Measurements from ENCODE around the gene PHACTR4.
"Not testable (repeated sequence)": the region's sequence is repeated elsewhere in the genome, so short reads cannot be mapped to it uniquely, and the experiment has no call there.

The PHACTR4 gene

DNA sequence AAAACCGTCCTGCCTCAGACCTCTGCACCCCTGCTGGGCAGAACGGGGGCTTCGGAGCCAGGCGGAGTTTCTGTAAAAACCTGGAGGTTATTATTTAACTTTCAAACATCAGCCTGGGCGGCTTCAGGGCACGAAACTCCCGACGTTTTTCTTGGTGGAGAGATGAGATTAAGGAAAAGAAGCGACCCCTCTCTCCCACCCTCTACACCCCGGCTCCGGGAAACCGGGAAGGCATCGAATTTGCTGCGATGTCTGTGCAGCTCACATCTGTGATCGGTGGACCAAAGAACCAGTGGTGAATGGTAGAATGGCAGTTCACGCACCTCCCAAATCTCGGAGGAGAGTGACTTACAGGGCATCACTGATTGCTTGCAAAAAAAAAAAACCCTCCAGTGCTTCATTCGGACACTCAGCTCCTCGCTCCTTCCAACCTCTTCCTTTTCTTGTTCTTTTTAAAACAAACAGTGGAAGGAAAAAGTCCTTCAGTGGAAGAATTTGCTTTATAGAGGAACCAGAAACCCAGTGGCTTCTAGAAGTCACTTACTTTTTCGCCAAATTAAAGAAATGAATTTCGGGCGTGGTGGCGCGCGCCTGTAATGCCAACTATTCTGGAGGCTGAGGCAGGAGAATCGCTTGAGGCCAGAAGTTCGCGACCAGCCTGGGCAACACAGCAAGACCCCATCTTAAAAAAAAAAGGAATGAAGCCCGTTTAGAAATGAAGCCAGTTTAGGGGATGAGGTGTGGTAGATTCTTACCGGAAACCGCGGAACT lies 884 bp downstream of the PHACTR4 start:
- in situ Hi-C loops (cut with MboI; ENCODE audit: low sequenced_read_pairs): no loop called here

DNA sequence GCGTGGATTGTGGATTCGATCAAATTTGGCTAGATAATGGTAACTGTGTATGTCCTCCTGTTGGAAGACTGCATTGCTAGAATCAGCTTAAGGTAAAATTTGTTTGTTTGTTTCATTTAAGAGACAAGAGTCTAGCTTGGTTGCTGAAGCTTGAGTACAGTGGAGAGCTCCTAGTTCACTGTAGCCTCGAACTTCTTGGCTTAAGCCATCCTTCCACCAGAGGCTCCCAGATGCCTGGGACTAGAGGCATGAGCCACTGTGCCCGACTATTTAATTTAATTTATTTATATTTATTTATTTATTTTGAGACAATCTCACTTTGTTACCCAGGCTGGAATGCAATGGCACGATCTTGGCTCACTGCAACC lies 1.5 kb downstream of the PHACTR4 start:
- in situ Hi-C loops (cut with MboI; ENCODE audit: low sequenced_read_pairs): no loop called here

DNA sequence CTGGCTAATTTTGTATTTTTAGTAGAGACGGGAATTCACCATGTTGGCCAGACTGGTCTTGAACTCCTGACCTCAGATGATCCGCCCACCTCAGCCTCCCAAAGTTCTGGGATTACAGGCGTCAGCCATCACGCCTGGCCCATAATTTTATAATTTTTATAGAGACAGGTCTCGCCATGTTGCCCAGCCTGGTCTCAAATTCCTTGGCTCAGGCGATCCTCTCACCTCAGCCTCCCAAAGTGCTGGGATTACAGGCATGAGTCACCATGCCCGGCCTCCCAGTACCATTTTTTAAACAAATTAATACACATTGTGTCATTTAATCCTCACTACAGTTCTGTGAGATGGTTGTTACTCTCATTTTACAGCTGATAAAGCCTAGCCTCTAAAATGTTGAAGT lies 3.9 kb downstream of the PHACTR4 start:
- in situ Hi-C loops (cut with MboI; ENCODE audit: low sequenced_read_pairs): not testable (repeated sequence)

DNA sequence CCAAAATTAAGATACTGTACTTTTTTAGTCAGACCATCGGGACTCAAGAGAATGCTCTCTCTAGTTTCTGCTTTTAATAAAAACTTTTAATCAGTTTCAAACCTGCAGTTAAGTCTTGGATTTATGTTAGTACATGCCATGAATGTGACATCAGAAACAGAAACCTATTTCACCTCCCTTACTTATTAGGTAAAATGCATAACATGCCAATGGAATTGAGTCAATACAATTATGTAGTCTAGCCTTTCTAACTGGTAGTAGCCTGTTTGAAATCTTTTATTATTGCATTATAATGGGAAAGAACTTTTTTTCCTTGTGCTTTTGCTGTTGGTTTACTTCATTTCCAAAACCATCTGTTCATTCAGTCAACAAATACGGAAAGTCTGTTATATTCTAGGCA lies 4.8 kb downstream of the PHACTR4 start:
- in situ Hi-C loops (cut with MboI; ENCODE audit: low sequenced_read_pairs): no loop called here

DNA sequence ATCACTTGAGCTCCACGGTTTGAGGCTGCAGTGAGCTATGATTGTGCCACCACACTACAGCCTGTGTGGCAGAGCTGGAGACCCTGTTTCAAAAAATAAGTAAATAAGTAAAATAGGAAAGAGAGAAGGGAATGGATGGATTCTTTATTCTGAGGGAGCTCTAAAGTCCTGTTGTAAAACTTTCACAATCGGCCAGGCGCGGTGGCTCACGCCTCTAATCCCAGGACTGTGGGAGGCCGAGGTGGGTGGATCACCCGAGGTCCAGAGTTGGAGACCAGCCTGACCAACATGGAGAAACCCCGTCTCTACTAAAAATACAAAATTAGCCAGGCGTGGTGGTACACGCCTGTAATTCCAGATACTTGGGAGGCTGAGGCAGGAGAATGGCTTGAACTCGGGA lies 6.1 kb downstream of the PHACTR4 start:
- in situ Hi-C loops (cut with MboI; ENCODE audit: low sequenced_read_pairs): not testable (repeated sequence)

DNA sequence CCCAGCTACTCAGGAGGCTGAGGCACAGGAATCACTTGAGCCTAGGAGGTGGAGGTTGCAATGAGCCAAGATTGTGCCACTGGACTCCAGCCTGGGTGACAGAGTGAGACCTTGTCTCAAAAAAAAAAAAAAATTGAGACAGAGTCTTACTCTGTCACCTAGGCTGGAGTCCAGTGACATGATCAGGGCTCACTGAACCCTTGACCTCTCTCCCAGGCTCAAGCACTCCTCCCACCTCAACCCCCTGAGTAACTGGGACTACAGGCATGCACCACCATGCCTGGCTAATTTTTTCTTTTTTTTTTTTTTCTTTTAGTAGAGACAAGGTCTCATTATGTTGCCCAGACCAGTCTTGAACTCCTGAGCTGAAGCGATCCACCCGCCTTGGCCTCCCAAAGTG lies 6.7 kb downstream of the PHACTR4 start:
- in situ Hi-C loops (cut with MboI; ENCODE audit: low sequenced_read_pairs): not testable (repeated sequence)

DNA sequence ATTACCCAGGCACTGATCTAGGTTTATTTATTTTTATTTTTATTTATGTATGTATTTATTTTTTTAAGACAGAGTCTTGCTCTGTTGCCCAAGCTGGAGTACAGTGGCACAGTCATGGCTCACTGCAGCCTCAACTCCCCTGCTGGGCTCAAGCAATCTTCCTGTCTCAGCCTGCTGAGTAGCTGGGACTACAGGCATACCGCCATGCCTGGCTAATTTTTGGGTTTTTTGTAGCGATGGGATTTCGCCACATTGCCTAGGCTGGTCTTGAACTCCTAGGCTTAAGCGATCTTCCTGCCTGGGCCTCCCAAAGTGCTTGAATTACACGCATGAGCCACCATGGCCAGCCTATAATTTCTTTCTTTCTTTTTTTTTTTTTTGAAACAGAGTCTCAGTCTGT lies 9.4 kb downstream of the PHACTR4 start:
- in situ Hi-C loops (cut with MboI; ENCODE audit: low sequenced_read_pairs): no loop called here

DNA sequence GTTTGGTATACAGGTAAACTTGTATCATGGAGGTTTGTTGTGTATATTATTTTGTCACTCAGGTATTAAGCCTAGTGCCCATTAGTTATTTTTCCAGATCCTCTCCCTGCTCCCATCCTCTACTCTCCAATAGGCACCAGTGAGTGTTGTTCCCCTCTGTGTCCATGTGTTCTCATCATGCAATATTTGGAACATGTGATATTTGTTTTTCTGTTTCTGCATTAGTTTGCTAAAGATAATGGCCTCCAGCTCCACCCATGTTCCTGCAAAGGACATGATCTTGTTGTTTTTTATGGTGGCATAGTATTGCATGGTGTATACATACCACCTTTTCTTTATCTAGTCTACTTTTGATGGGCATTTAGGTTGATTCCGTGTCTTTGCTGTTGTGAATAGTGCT lies 10.9 kb downstream of the PHACTR4 start:
- in situ Hi-C loops (cut with MboI; ENCODE audit: low sequenced_read_pairs): no loop called here

DNA sequence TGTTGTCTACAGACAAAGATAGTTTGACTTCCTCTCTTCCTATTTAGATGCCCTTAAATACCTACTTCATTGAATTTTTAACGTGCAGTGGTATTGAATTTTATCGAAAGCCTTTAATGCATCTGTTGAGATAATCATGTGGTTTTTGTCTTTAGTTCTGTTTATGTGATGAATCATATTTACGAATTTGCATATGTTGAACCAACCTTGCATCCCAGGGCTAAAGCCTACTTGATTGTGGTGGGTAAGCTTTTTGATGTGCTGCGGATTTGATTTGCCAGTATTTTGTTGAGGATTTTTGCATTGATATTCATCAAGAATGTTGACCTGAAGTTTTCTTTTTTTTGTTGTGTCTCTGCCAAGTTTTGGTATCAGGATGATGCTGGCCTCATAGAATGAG lies 14.2 kb downstream of the PHACTR4 start:
- in situ Hi-C loops (cut with MboI; ENCODE audit: low sequenced_read_pairs): not testable (repeated sequence)

DNA sequence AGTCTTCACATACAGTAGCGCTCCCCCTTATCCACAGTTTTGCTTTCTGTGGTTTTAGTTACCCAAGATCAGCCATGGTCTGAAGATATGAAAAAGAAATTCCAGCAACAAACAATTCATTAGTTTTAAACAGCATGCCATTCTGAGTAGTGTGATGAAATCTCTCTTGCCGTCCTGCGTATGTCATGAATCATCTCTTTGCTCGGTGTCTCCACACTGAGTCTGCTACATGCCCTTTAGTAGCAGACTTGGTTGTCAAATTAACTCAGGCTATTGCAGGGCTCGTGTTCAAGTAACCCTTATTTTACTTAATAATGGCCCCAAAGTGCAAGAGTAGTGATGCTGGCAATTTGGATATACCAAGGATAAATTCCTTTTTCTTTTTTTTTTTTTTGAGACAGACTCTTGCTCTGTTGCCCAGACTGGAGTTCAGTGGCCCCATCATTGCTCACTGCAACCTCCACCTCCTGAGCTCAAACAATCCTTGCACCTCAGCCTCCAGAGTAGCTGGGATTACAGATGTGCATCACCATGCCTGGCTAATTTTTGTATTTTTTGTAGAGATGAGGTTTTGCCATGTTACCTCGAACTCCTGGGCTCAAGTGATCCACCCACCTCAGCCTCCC lies 22.6 kb downstream of the PHACTR4 start:
- in situ Hi-C loops (cut with MboI; ENCODE audit: low sequenced_read_pairs): no loop called here

DNA sequence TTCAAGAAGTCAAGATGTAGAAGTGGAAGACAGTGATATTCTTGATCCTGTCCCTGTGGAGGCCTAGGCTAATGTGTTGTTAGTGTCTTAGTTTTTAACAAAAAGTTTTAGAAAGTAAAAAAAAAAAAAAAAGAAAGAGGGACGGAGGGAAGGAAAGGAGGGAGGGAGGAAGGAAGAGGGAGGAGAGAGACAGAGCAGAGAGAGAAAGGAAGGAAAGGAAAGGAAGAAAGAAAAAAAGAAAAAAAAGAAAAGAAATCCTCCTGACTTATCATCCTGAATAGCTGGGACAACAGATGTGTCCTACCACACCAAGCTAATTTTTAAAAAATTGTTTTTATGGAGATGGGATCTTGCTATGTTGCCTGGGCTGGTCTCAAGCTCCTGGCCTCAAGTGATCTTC lies 24.6 kb downstream of the PHACTR4 start:
- in situ Hi-C loops (cut with MboI; ENCODE audit: low sequenced_read_pairs): no loop called here

DNA sequence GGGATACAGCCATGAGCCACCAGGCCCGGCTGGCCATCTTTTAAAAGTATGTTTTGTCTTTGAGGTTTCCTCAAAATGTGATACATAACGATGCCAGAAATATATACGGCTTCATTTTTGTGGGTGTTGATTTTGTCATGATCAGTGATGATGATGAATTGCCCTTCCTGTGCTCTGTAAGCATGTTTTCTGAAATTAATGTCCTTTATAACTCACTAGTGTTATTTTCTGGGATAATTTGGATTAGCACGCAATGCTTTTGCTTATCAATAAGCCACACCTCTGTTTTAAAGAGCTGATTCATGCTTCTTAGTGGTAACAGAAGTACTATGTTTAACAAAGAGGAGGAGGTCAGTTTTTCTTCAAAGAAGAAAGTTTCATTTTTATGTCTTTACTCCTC lies 25.6 kb downstream of the PHACTR4 start:
- in situ Hi-C loops (cut with MboI; ENCODE audit: low sequenced_read_pairs): no loop called here

DNA sequence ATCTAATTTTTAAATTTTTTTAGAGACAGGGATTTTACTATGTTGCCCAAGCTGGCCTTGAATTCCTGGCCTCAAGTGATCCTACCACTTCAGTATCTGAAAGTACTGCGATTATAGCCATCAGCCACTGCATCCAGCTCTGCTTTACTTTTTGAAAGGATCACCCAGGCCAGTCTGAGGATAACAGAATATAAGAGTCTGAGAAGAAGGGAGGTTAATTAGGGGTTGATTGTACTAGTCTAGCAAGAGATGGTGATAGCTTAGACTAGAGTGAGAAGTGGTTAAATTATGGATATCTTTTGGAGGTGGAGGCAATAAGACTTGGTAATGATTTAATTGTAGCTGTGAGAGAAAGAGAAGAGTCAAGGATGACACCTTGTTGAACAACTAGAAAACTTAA lies 32.2 kb downstream of the PHACTR4 start:
- in situ Hi-C loops (cut with MboI; ENCODE audit: low sequenced_read_pairs): loop anchor here (10.0 kb wide), 1 partner anchor 203 kb away; no protein-coding TSS in a partner anchor

DNA sequence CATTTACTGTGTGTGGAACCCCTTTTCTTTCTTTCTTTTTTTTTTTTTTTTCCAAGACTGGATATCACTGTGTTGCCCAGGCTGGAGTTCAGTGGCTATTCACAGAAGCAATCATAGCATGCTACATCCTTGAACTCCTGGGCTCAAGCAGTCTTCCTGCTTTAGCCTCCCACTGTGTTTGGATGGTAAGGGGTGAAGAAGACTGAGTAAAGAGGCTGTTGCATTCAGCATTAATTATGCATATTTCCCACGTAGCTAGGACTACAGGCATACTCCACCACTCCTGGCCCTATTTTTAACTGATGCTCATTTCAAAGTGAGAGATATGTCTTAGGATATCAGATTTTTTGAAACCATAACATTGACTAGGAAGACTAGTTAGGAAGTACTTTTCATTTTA lies 39.5 kb downstream of the PHACTR4 start:
- in situ Hi-C loops (cut with MboI; ENCODE audit: low sequenced_read_pairs): loop anchor here (10.0 kb wide), 1 partner anchor 196 kb away; no protein-coding TSS in a partner anchor

DNA sequence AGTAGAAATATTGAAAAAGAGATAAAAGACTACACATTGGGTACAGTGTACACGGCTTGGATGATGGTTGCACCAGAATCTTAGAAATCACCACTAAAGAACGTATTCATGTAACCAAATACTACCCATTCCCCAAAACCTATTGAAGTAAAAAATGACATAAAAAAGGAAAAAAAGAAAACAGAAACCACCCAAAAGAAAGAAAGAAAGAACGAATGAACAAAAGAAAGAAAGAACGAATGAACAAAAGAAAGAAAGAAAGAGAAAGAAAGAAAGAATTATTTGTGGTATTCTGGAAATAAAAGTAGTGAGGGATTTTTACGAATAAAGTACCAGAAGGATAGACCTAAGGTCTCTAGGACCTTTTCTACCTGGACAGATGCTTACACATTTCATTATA lies 42.1 kb downstream of the PHACTR4 start:
- in situ Hi-C loops (cut with MboI; ENCODE audit: low sequenced_read_pairs): no loop called here

DNA sequence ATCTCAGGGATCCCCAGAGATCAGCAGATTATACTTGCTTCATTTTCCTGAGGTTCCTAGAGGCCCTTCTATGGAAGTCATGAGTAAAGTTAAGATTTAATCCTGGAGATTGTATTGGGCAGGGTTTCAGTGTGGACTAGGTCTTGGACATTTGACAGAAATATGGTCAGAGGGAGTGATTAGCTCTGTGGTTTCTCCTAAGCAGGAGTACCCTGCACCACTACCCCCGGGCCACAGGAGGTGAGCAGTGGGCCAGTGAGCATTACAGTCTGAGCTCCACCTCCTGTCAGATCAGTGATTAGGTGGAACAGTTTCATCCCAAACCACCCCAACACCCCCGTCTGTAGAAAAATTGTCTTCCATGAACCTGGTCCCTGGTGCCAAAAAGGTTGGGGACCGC lies 43.2 kb downstream of the PHACTR4 start:
- in situ Hi-C loops (cut with MboI; ENCODE audit: low sequenced_read_pairs): no loop called here

DNA sequence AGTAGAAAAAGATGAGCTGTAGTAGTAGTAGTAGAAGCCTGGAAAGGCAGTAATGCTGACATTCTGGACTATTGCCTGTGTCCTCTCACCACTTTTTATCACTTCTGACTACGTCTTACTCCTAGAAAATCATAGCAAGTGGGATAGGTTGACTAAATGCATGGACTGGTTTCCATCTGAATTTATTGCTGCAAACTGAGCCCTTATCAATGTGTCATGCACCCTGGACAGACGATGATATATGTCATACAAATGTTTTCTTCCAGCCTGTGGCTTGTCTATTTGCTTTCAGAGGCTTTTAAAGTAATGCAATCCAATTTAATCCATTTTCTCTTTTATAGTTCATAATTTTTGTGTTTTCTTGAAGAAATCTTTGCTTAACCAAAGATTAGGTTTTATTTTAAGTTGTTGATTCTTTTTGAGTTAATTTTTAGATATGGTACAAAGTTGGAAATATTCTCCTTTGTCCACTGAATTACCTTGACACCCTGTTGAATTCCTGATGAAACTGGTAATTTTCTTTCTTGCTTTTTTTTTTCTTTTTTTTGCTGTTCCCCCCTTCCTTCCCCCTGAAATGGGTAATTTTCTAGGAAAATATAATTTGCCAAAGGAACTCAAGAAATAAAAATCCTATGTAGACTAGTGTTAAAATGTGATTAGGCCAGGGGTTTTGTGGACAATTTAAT lies 47.1 kb downstream of the PHACTR4 start:
- in situ Hi-C loops (cut with MboI; ENCODE audit: low sequenced_read_pairs): no loop called here

DNA sequence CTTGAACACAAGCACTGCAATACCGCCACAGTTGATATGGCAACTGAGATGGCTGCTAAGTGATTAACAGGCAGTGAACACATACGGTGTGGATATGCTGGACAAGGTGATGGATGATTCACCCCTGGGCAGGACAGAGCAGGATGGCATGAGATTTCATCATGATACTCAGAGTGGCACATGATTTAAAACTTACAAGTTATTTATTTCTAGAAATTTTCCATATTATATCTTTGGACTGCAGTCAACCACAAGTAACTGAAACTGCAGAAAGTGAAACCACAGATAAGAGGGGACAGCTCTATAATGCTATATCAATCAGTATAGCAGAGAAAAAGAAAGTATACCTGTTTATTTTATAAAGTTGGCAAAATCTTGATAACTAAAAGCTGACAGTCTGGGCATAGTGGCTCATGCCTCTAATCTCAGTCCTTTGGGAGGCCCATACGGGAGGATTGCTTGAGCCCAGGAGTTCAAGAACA lies 47.9 kb downstream of the PHACTR4 start:
- in situ Hi-C loops (cut with MboI; ENCODE audit: low sequenced_read_pairs): no loop called here

DNA sequence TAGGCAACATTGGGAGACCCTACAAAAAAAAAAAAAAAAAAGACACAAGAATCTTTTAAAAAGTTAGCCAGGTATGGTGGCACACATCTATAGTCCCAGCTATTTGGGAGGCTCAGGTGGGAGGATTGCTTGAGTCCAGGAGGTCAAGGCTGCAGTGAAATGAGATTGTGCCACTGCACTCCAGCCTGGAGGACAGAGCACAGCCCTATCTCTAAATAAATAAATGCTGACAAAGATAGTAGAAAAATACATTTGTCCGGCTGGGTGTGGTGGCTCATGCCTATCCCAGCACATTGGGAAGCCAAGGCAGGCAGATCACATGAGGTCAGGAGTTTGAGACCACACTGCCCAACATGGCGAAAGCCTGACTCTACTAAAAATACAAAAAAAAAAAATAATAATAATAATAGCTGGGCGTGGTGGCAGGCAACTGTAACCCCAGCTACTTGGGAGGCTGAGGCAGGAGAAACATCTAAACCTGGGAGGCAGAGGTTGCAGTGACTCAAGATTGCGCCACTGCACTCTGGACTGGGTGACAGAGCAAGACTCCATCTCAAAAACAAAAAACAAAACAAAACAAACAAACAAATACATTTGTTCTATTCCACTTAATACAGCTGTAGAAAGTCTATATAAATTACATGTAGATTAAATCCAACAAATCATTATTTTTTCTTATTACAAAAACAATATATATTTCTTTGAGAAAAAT lies 48.5 kb downstream of the PHACTR4 start:
- in situ Hi-C loops (cut with MboI; ENCODE audit: low sequenced_read_pairs): no loop called here

DNA sequence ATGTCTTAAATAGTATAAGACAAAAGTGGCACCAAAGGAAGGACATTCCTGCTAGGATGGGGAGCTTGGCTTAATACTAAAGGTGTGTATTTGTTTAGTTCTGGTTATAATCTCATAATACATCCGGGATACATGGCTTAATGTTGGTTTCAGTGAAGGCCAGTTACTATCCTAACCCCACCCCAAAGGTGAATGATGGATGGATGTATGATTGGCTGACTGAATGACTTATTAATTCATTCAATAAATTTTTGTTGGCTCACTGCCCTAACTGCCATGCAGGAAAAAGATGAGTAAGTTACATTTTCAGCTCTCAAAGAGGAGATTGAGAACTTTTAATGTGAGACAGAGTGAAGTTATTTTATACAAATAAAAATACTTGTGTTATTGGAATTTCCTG lies 52.2 kb downstream of the PHACTR4 start:
- in situ Hi-C loops (cut with MboI; ENCODE audit: low sequenced_read_pairs): no loop called here

DNA sequence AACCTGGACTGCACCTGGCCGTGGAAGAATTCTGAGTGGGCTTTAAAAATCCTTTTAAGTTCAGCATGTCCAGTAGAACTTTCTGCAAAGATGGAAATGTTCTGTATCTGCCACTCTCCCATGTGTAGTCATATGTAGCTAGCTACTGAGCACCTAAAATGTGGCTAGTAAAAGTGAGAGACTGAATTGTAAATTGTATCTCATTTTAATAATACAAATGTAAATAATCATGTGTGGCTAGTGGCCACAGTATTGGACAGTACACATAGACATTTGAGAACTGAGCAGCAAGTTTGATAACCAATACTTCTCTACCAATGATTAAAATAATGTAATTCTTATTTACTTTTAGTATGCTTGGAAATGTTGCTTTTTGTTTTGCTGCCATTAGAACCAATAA lies 57.3 kb downstream of the PHACTR4 start:
- in situ Hi-C loops (cut with MboI; ENCODE audit: low sequenced_read_pairs): no loop called here

Measured in HL-60/S4 (cell line).